ENCODE data around the gene GINM1.

GINM1 gene

GRCh38 chr6:149600508-149600907 lies 34.3 kb downstream of the GINM1 start:
- no peaks in the 10 kb centered on the region for H3K27me3 ChIP-seq (replicated peaks; ENCODE audit: control insufficient read depth, insufficient read depth, low read length)
- no peak for TF ChIP-seq CTCF (IDR thresholded peaks at IDR 0.05; ENCODE audit: insufficient read depth, low read length, poor library complexity, severe bottlenecking)
- H3K36me3 ChIP-seq (ENCODE audit: control insufficient read depth, insufficient read depth, low read length): peaks cover 5% of the 10 kb centered on the region
- no peak overlapping the region for H3K4me3 ChIP-seq (replicated peaks; ENCODE audit: low read depth, low read length)
- no peak for DNase-seq (ENCODE audit: extremely low read depth, insufficient read length)

GRCh38 chr6:149608381-149608982 lies 42.3 kb downstream of the GINM1 start:
- Histone ChIP-seq H3K4me3 (replicated peaks; ENCODE audit: low read depth, low read length) (no peak overlapping the region), H3K36me3 (ENCODE audit: control insufficient read depth, insufficient read depth, low read length) (peaks cover 2% of the 10 kb centered on the region), H3K27me3 (replicated peaks; ENCODE audit: control insufficient read depth, insufficient read depth, low read length) (no peaks in the 10 kb centered on the region)
- TF ChIP-seq CTCF (IDR thresholded peaks at IDR 0.05; ENCODE audit: insufficient read depth, low read length, poor library complexity, severe bottlenecking): no peak
- DNase-seq (ENCODE audit: extremely low read depth, insufficient read length): no peak

- DNase-seq (ENCODE audit: extremely low read depth, insufficient read length): no peak
- TF ChIP-seq CTCF (IDR thresholded peaks at IDR 0.05; ENCODE audit: insufficient read depth, low read length, poor library complexity, severe bottlenecking): no peak
- Histone ChIP-seq H3K4me3 (replicated peaks; ENCODE audit: low read depth, low read length) (no peak overlapping the region), H3K36me3 (ENCODE audit: control insufficient read depth, insufficient read depth, low read length) (no peaks in the 10 kb centered on the region; the same call in 1 of the 2 replicates), H3K27me3 (replicated peaks; ENCODE audit: control insufficient read depth, insufficient read depth, low read length) (no peaks in the 10 kb centered on the region)
Measured at GRCh38 chr6:149614337-149614736, 48.2 kb downstream of the GINM1 start.

- no peak overlapping the region for H3K4me3 ChIP-seq (replicated peaks; ENCODE audit: low read depth, low read length)
- H3K27me3 ChIP-seq (replicated peaks; ENCODE audit: control insufficient read depth, insufficient read depth, low read length): no peaks in the 10 kb centered on the region
- TF ChIP-seq CTCF (IDR thresholded peaks at IDR 0.05; ENCODE audit: insufficient read depth, low read length, poor library complexity, severe bottlenecking): no peak
- DNase-seq (ENCODE audit: extremely low read depth, insufficient read length): no peak
- no peaks in the 10 kb centered on the region; the same call in 1 of the 2 replicates for H3K36me3 ChIP-seq (ENCODE audit: control insufficient read depth, insufficient read depth, low read length)
Measured at GRCh38 chr6:149615805-149616204, 49.6 kb downstream of the GINM1 start.

- no peaks in the 10 kb centered on the region for H3K27me3 ChIP-seq (replicated peaks; ENCODE audit: control insufficient read depth, insufficient read depth, low read length)
- H3K36me3 ChIP-seq (ENCODE audit: control insufficient read depth, insufficient read depth, low read length): peaks cover 1% of the 10 kb centered on the region; the same call in 1 of the 2 replicates
- DNase-seq (ENCODE audit: extremely low read depth, insufficient read length): no peak
- no peak overlapping the region for H3K4me3 ChIP-seq (replicated peaks; ENCODE audit: low read depth, low read length)
- TF ChIP-seq CTCF (IDR thresholded peaks at IDR 0.05; ENCODE audit: insufficient read depth, low read length, poor library complexity, severe bottlenecking): no peak
Measured at GRCh38 chr6:149627672-149628071, 61.5 kb downstream of the GINM1 start.
